ENCODE measurements around the gene DPYSL4. TPM values are rescaled to one million over a fixed set of nuclear protein-coding genes. Genes with fewer than 3 reads are reported as not detected.

DPYSL4 gene
- total RNA-seq, 1 experiment from 2014 or later = 9.9 TPM

DNA sequence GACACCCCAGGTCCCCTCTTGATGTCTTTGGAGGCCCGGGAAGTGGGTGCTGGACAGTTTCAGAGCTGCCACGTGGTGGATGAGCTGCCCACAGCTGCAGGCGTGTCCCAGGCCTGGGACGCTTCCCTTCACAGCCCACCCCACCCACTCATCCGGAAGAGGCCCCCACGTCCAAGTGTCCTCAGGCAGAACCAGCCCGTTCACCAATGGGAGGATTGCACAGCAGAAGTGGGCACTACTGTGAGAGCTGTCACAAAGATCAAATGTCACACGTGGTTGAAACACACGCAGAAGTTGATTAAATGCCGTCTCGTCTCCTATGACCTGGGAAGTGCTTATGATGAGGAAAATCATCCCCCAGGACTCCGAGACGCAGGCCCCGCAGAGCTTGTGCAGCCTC, 68.1 kb downstream of the DPYSL4 start:
- POLR2A ChIA-PET = interaction anchor here (0.7 kb wide), 1 partner anchor 43 kb away, joined by 7 read pairs; no protein-coding TSS in a partner anchor
- no peak for DNase-seq (ENCODE audit: low read depth, low spot score)
- CTCF ChIA-PET = no interaction called here

More for the DNA sequence above, 68.1 kb downstream of the DPYSL4 start:
- Histone ChIP-seq H3K4me3 (ENCODE audit: low read depth in 2 of 2, low read length in 2 of 2) (no peak overlapping the region), H3K27ac (ENCODE audit: low read length) (no peak overlapping the region), H3K36me3 (ENCODE audit: control insufficient read depth, insufficient read depth, low read length) (no peaks in the 10 kb centered on the region), H3K4me1 (ENCODE audit: control insufficient read depth, insufficient read depth, low read length) (peaks cover 4% of the 10 kb centered on the region; the same call in 1 of the 2 replicates), H3K27me3 (ENCODE audit: control insufficient read depth, insufficient read depth, low read length) (no peaks in the 10 kb centered on the region), H3K9me3 (ENCODE audit: control insufficient read depth, insufficient read depth, low read depth, low read length) (no peaks in the 10 kb centered on the region)
- BruUV-seq (replicated peaks) = no TSS peak
- no peak for ATAC-seq
- intact Hi-C loops (cut with micrococcal nuclease; ENCODE audit: unreplicated experiment) = no loop called here
- in situ Hi-C loops (cut with HindIII; ENCODE audit: low pct_unique_long_range_greater_than_20kb, low sequenced_read_pairs) = no loop called here
- TF ChIP-seq, protein P1, sequence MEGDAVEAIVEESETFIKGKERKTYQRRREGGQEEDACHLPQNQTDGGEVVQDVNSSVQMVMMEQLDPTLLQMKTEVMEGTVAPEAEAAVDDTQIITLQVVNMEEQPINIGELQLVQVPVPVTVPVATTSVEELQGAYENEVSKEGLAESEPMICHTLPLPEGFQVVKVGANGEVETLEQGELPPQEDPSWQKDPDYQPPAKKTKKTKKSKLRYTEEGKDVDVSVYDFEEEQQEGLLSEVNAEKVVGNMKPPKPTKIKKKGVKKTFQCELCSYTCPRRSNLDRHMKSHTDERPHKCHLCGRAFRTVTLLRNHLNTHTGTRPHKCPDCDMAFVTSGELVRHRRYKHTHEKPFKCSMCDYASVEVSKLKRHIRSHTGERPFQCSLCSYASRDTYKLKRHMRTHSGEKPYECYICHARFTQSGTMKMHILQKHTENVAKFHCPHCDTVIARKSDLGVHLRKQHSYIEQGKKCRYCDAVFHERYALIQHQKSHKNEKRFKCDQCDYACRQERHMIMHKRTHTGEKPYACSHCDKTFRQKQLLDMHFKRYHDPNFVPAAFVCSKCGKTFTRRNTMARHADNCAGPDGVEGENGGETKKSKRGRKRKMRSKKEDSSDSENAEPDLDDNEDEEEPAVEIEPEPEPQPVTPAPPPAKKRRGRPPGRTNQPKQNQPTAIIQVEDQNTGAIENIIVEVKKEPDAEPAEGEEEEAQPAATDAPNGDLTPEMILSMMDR (IDR thresholded peaks at IDR 0.05) = no peak
- TF ChIP-seq POLR2AphosphoS5 (IDR thresholded peaks at IDR 0.05; ENCODE audit: low read depth, low read length) = no peak
- TF ChIP-seq, protein P2, sequence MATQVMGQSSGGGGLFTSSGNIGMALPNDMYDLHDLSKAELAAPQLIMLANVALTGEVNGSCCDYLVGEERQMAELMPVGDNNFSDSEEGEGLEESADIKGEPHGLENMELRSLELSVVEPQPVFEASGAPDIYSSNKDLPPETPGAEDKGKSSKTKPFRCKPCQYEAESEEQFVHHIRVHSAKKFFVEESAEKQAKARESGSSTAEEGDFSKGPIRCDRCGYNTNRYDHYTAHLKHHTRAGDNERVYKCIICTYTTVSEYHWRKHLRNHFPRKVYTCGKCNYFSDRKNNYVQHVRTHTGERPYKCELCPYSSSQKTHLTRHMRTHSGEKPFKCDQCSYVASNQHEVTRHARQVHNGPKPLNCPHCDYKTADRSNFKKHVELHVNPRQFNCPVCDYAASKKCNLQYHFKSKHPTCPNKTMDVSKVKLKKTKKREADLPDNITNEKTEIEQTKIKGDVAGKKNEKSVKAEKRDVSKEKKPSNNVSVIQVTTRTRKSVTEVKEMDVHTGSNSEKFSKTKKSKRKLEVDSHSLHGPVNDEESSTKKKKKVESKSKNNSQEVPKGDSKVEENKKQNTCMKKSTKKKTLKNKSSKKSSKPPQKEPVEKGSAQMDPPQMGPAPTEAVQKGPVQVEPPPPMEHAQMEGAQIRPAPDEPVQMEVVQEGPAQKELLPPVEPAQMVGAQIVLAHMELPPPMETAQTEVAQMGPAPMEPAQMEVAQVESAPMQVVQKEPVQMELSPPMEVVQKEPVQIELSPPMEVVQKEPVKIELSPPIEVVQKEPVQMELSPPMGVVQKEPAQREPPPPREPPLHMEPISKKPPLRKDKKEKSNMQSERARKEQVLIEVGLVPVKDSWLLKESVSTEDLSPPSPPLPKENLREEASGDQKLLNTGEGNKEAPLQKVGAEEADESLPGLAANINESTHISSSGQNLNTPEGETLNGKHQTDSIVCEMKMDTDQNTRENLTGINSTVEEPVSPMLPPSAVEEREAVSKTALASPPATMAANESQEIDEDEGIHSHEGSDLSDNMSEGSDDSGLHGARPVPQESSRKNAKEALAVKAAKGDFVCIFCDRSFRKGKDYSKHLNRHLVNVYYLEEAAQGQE (IDR thresholded peaks at IDR 0.05; ENCODE audit: insufficient read depth in 1 of 2, low read depth in 2 of 2, low read length in 1 of 2) = no peak
- TF ChIP-seq TCF7L2 (IDR thresholded peaks at IDR 0.05; ENCODE audit: low read depth, low read length) = no peak
- TF ChIP-seq SIN3A (IDR thresholded peaks at IDR 0.05; ENCODE audit: borderline replicate concordance, insufficient read depth, low read depth, low read length) = no peak

Other genes with a start within 250 kb of the DPYSL4 start
- 67.8 TPM for gene BNIP3, start 205.0 kb upstream of the DPYSL4 start, total RNA-seq (2021; ENCODE audit: unreplicated experiment)
- 1.5 TPM for gene JAKMIP3, start 121.0 kb upstream of the DPYSL4 start, total RNA-seq (2021; ENCODE audit: unreplicated experiment)
- 53.7 TPM for gene STK32C, start 121.0 kb downstream of the DPYSL4 start, total RNA-seq (2021; ENCODE audit: unreplicated experiment)
- gene LRRC27, start 145.2 kb downstream of the DPYSL4 start, total RNA-seq (2021; ENCODE audit: unreplicated experiment) = 15.7 TPM
- 51.6 TPM for gene PWWP2B, start 210.3 kb downstream of the DPYSL4 start, total RNA-seq (2021; ENCODE audit: unreplicated experiment)

Data from Panc1 (cell line).